Aorta (tissue), 5 donors: ENCODE results near the gene FILIP1. TPM values are rescaled to one million over a fixed set of nuclear protein-coding genes. Genes with fewer than 3 reads are reported as not detected.

ENCODE experiments used
- ATAC-seq: fragments of 200-7000 bp; cut with Tn5 transposase; one replicate; pipeline ENCODE4 v1.9.1; 2022; ENCODE audit warnings: moderate library complexity; ENCODE audit not compliant: low FRiP score
- DNase-seq, 2 donors: peaks; one replicate each; pipeline ENCODE4 v3.0.0-alpha.2; 2020
- H3K27ac ChIP-seq, 2 donors: one replicate each; pipeline ENCODE4 v1.5.1; 2013; ENCODE audit warnings: low read length in 2 of 2, mild to moderate bottlenecking in 2 of 2, moderate library complexity in 2 of 2, control low read depth in 1 of 2, inconsistent platforms in 1 of 2, low read depth in 1 of 2
- H3K27me3 ChIP-seq, 2 donors: one replicate each; pipeline ENCODE4 v1.6.1; 2013; ENCODE audit warnings: control low read depth in 1 of 2, low read length in 1 of 2, mild to moderate bottlenecking in 1 of 2, moderate library complexity in 1 of 2; ENCODE audit not compliant: insufficient read depth in 2 of 2, control insufficient read depth in 1 of 2
- H3K36me3 ChIP-seq, 2 donors: one replicate each; pipeline ENCODE4 v1.6.1; 2013; ENCODE audit warnings: control low read depth in 1 of 2, low read length in 1 of 2, mild to moderate bottlenecking in 1 of 2; ENCODE audit not compliant: insufficient read depth in 2 of 2, control insufficient read depth in 1 of 2
- H3K4me1 ChIP-seq, 2 donors: one replicate each; pipeline ENCODE4 v1.6.1; 2013; ENCODE audit warnings: low read length in 2 of 2, control low read depth in 1 of 2, mild to moderate bottlenecking in 1 of 2, moderate library complexity in 1 of 2; ENCODE audit not compliant: insufficient read depth in 2 of 2, control insufficient read depth in 1 of 2
- H3K4me3 ChIP-seq, 2 donors: one replicate each; pipeline ENCODE4 v1.5.1; 2013; ENCODE audit warnings: low read length in 2 of 2, control low read depth in 1 of 2, mild to moderate bottlenecking in 1 of 2
- H3K9me3 ChIP-seq: one replicate; pipeline ENCODE4 v1.6.1; 2013; ENCODE audit warnings: mild to moderate bottlenecking, low read length; ENCODE audit not compliant: control insufficient read depth
- WGBS, 2 donors: extraction: QIAGEN DNeasy Blood & Tissue Kit; methylation state at CpG; one replicate each; pipeline ENCODE4 v1.1.7; 2013; 5-methylcytosine and 5-hydroxymethylcytosine counted together
- intact Hi-C, 2 donors: fragments of 100-400 bp; cut with DNase I; formaldehyde crosslinking; loops; one replicate each; pipeline versions ENCODE4 v1.14.2 to v1.15.0; 2022
- polyA plus RNA-seq, 2 donors: library from polyadenylated mRNA; stranded (reverse); fragments of 200-250 nt; gene quantifications; one replicate each; pipeline ENCODE4 v1.2.3, GENCODE V29; 2013
- total RNA-seq, 2 donors: library from RNA; stranded (reverse); fragmentation: NEBNext Ultra II Directional; extraction: Animal tissue kit (Norgen Biotek cat#: 25700); gene quantifications; one replicate each; pipeline ENCODE4 v1.2.1, GENCODE V29; 2021
- donor health status: healthy with polysubstance abuse.
- donor health status: Bipolar disorder and iron deficiency.
- donor health status: DM: no; HTN: no; CAD: no.
- donor health status: DM: no; HTN: no; CAD: no.
- donor health status: DM: yes; HTN: yes; CAD: no.

FILIP1 gene
- total and polyA plus RNA-seq, 4 donors = 6.9 to 53.3 (median 21.3) TPM

DNA sequence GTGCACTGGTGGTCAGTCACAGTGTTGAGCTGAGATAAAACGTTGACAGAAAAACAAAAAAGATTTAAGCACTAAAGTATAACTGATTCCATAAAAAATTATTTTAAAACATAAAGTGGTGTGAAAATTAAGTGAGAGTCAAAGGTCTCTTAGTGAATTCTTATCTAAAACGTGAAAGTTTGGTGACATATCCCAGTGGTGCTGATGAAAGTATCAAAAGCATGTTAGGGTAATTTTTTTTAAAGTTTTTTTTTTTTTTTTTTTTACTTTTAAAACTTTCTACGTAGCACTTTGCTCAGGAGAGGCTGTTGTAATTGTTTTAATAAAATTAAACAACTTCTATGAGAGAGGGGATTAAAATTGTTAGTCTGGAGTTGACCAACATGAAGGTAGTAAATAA is 143.4 kb downstream of the FILIP1 start:
- WGBS, 2 donors = 6 to 8% methylated on average over 3 of the region's 3 CpGs
- intact Hi-C loops = loop anchor here in 1 of 2 donors (5.0 kb wide), 1 partner anchor 53 kb away; no protein-coding TSS in a partner anchor
- no peaks in the 10 kb centered on the region for H3K27me3 ChIP-seq
- H3K9me3 ChIP-seq = no peaks in the 10 kb centered on the region
- no peak overlapping the region for H3K4me3 ChIP-seq
- DNase-seq (no peak), ATAC-seq (no peak)
- H3K36me3 ChIP-seq = peaks cover 0 to 4% of the 10 kb centered on the region in 2 donors
- H3K27ac ChIP-seq = no peak overlapping the region
- peaks cover 0 to 22% of the 10 kb centered on the region in 2 donors for H3K4me1 ChIP-seq

DNA sequence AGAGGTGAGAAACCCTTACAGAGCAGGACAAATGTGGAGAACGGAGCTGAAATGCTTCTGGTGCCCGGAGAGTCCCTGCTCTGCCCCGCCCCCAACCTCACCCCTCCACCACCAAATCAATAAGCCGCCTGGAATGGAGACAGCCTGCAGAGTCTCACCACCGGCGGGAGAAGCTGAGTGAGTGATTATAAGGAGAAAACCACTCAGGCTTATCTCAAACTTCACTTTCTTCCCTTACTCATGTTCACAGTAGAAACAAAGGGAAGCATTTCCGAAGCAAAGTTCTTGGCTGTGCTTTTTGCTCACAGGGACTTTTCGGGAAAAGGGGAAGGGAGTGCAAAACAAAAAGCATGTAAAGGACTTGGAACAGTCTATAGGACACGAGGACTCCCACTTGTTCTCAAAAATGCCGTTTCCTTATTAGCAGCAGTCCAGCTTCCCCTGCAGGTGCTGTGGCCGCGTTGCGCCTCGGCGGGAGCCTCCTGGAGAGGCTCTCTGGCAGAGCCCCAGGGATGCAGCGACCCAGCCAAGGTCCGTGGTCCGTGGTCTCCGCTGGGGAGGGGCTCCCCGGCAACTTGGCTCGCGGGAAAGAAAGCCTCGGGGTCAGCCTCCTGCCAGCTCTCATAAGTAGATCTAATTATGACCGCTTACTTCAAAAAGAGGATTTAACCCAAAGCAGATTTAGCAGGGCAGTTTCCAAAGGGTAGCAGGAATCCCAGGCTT is 144.2 kb downstream of the FILIP1 start:
- DNase-seq (peak; percentile 47 to 78), ATAC-seq (peak; percentile 67)
- intact Hi-C loops = no loop called here
- Histone ChIP-seq H3K9me3 (no peaks in the 10 kb centered on the region), H3K36me3 (peaks cover 0 to 4% of the 10 kb centered on the region in 2 donors), H3K4me1 (peaks cover 0 to 22% of the 10 kb centered on the region in 2 donors), H3K27ac (peak overlapping the region; percentile 55 to 76), H3K4me3 (peak overlapping the region; percentile 35 to 50), H3K27me3 (no peaks in the 10 kb centered on the region)
- 1% methylated on average over 24 of the region's 24 CpGs for WGBS, 2 donors

DNA sequence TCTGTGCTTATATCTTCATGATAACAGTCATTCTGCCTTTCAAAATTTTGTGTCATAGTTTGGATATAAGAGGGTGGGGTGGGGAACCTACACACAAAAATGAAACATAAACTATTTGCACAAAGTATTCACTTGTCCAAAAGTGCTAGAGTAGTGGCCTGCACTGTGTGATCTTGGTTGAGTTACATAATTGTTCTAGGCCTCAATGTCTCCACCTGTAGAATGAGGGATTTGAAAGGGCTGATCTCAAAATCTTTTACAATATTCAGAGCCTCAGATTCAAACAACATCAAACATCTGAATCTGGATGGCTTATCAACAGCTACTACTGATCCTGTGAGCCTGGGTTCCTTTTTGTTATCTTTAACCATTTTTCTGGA is 144.7 kb downstream of the FILIP1 start:
- peaks cover 0 to 22% of the 10 kb centered on the region in 2 donors for H3K4me1 ChIP-seq
- intact Hi-C loops = no loop called here
- no peak for DNase-seq
- peak overlapping the region in 1 of 2 donors; percentile 50 for H3K4me3 ChIP-seq
- H3K9me3 ChIP-seq = no peaks in the 10 kb centered on the region
- no peak for ATAC-seq
- H3K36me3 ChIP-seq = peaks cover 0 to 4% of the 10 kb centered on the region in 2 donors
- H3K27me3 ChIP-seq = no peaks in the 10 kb centered on the region
- H3K27ac ChIP-seq = peak overlapping the region in 1 of 2 donors; percentile 76

DNA sequence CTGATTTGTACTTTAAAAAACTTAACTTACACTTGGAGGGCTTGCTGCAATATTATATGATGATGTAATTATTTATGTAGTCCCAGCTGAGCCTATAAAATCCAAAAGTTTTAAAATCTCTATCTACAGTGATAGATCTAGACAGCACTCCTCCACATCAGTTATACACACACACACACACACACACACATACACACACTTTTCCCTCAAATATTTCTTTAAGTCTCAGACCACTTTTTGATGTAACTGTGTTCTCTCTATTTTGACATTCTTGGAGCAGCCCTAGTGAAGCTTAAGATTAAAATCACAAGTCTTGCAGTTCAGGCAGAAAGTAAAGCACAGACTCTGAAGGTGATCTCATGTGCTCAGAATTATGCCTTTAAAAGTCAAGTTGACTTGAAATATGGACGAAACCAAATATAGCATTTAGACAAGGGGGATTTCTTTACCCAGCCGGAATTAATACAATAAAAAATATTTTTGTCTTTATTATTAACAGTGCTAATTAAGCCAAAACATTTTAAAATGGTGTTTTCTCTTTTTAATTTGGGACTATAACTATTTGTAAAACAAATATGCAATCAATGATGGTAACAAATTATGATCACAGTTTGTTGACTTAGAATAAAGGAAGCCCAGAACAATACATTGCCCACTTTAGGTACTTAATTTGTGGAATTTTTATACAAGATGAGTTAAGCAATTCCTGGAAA is 145.5 kb downstream of the FILIP1 start:
- Histone ChIP-seq H3K4me3 (no peak overlapping the region), H3K27ac (peak overlapping the region in 1 of 2 donors; percentile 70), H3K4me1 (peaks cover 0 to 22% of the 10 kb centered on the region in 2 donors), H3K9me3 (no peaks in the 10 kb centered on the region), H3K27me3 (no peaks in the 10 kb centered on the region), H3K36me3 (no peaks in the 10 kb centered on the region)
- ATAC-seq (no peak), DNase-seq (no peak)
- 2 to 20% methylated on average over 2 of the region's 2 CpGs for WGBS, 2 donors
- intact Hi-C loops = no loop called here

- no peak overlapping the region for H3K4me3 ChIP-seq
- intact Hi-C loops = no loop called here
- H3K4me1 ChIP-seq = peaks cover 0 to 22% of the 10 kb centered on the region in 2 donors
- no peaks in the 10 kb centered on the region for H3K36me3 ChIP-seq
- DNase-seq (no peak), ATAC-seq (no peak)
- no peaks in the 10 kb centered on the region for H3K27me3 ChIP-seq
- 84 to 85% methylated on average over 9 of the region's 9 CpGs for WGBS, 2 donors
- H3K27ac ChIP-seq = peak overlapping the region; percentile 33 to 51
- H3K9me3 ChIP-seq = no peaks in the 10 kb centered on the region
These were observed 148.2 kb downstream of the FILIP1 start for GRCh38 chr6:75345413-75345812.

GRCh38 chr6:75344455-75344854 is 149.1 kb downstream of the FILIP1 start:
- no peak for DNase-seq
- Histone ChIP-seq H3K36me3 (no peaks in the 10 kb centered on the region), H3K27ac (peak overlapping the region; percentile 2 to 51), H3K4me3 (no peak overlapping the region), H3K4me1 (peaks cover 0 to 22% of the 10 kb centered on the region in 2 donors), H3K9me3 (no peaks in the 10 kb centered on the region), H3K27me3 (no peaks in the 10 kb centered on the region)
- intact Hi-C loops = no loop called here
- ATAC-seq = no peak

DNA sequence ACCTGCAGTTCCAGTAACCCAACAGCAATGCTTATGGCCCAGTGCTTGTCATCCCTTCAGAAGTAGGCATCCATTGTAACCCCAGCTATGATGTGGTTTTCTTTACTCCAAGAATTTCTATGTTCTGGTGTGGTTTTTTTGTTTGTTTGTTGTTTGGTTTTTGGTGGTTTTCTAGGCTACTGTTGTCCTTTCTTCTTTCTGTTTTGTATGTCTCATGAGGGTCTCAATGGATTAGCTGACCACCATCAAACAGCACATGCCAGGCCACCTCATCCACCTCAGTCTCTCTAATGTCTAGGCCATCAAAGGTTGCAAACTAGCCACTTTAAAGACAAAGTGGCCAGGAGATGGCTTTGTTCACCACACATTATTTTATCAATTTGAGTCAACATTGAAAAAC is 149.6 kb downstream of the FILIP1 start:
- Histone ChIP-seq H3K27ac (peak overlapping the region in 1 of 2 donors; percentile 2), H3K4me3 (no peak overlapping the region), H3K36me3 (no peaks in the 10 kb centered on the region), H3K27me3 (no peaks in the 10 kb centered on the region), H3K9me3 (no peaks in the 10 kb centered on the region), H3K4me1 (peaks cover 0 to 22% of the 10 kb centered on the region in 2 donors)
- ATAC-seq (no peak), DNase-seq (no peak)
- intact Hi-C loops = no loop called here

- Histone ChIP-seq H3K4me3 (no peak overlapping the region), H3K36me3 (peaks cover 0 to 4% of the 10 kb centered on the region in 2 donors), H3K9me3 (no peaks in the 10 kb centered on the region), H3K4me1 (peaks cover 0 to 2% of the 10 kb centered on the region in 2 donors), H3K27me3 (no peaks in the 10 kb centered on the region), H3K27ac (no peak overlapping the region)
- no peak for ATAC-seq
- no peak for DNase-seq
- 60 to 69% methylated on average over 4 of the region's 4 CpGs for WGBS, 2 donors
- intact Hi-C loops = no loop called here
These were observed 155.6 kb downstream of the FILIP1 start for GRCh38 chr6:75337835-75338580.
